C4-2B (cell line): ENCODE measurements around the gene ATG10.

Source experiments
- ZFX ChIP-seq: fragments of 450-650 bp; IDR thresholded peaks from 2 replicates; pipeline ENCODE4 v1.6.1; 2017
- TF ChIP-seq, protein P1 (sequence below): fragments of 450-650 bp; conservative IDR thresholded peaks from 2 replicates; pipeline ENCODE4 v1.5.1; 2017; ENCODE audit warnings: mild to moderate bottlenecking

GRCh38 chr5:81924442-81924841 lies 47.4 kb upstream of the ATG10 start:
- TF ChIP-seq, protein P1, sequence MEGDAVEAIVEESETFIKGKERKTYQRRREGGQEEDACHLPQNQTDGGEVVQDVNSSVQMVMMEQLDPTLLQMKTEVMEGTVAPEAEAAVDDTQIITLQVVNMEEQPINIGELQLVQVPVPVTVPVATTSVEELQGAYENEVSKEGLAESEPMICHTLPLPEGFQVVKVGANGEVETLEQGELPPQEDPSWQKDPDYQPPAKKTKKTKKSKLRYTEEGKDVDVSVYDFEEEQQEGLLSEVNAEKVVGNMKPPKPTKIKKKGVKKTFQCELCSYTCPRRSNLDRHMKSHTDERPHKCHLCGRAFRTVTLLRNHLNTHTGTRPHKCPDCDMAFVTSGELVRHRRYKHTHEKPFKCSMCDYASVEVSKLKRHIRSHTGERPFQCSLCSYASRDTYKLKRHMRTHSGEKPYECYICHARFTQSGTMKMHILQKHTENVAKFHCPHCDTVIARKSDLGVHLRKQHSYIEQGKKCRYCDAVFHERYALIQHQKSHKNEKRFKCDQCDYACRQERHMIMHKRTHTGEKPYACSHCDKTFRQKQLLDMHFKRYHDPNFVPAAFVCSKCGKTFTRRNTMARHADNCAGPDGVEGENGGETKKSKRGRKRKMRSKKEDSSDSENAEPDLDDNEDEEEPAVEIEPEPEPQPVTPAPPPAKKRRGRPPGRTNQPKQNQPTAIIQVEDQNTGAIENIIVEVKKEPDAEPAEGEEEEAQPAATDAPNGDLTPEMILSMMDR = no peak
- no peak for TF ChIP-seq ZFX
